GM12878 (cell line): Measurements from ENCODE around the gene COG2. TPM values are rescaled to one million over a fixed set of nuclear protein-coding genes. Genes with fewer than 3 reads are reported as not detected.

Experiments used
- ATAC-seq: fragments of 200-7000 bp; cut with Tn5 transposase; 3 replicates; pipeline ENCODE4 v1.9.1; 2020; ENCODE audit warnings: mild to moderate bottlenecking, moderate library complexity
- BruUV-seq: library from RNA; stranded (reverse); fragments of 400-500 nt; replicated peaks from 2 replicates; lab custom pipeline; 2021; lab: Mats Ljungman, UMichigan
- CTCF ChIA-PET: fragments of 300-600 bp; sonication (Branson Sonifier 250); formaldehyde crosslinking; extraction: SDS; loops from one replicate; lab custom pipeline; 2021; ENCODE audit warnings: inconsistent platforms; lab: Yijun Ruan, JAX
- POLR2A ChIA-PET: fragments of 350-600 bp; formaldehyde crosslinking; extraction: SDS; loops from one replicate; lab custom pipeline; 2021; ENCODE audit warnings: inconsistent platforms; lab: Charles Lee
- RAD21 ChIA-PET: fragments of 300-600 bp; sonication (Branson Sonifier 250); formaldehyde crosslinking; loops from one replicate; lab custom pipeline; 2023; ENCODE audit warnings: antibody characterized with exemption; ENCODE audit not compliant: unreplicated experiment; lab: Charles Lee
- SMC1A ChIA-PET: fragments of 300-600 bp; sonication (Branson Sonifier 250); formaldehyde crosslinking; loops from one replicate; lab custom pipeline; 2023; ENCODE audit not compliant: unreplicated experiment, uncharacterized antibody; lab: Charles Lee
- DNase-seq: peaks from one replicate; pipeline ENCODE4 v3.0.0-alpha.2; 2011; ENCODE audit warnings: low read depth, low spot score
- FAIRE-seq: peaks from 3 replicates; lab custom pipeline; 2011; peaks lifted over from hg19 to GRCh38; lab: Jason Lieb, UNC
- H2AFZ ChIP-seq: 2 replicates; pipeline ENCODE4 v1.6.0; 2011; ENCODE audit warnings: low read depth, low read length, control low read depth; ENCODE audit not compliant: control insufficient read depth
- H3K27ac ChIP-seq: 2 replicates; pipeline ENCODE4 v1.5.1; 2011; ENCODE audit warnings: control low read depth; ENCODE audit not compliant: control insufficient read depth, insufficient read depth
- H3K27me3 ChIP-seq, 2 experiments: replicated peaks in 1 of 2; 2 replicates each; pipeline versions ENCODE4 v1.6.0 to v1.6.1; 2011; ENCODE audit warnings: low read length in 1 of 2; ENCODE audit not compliant: control insufficient read depth in 2 of 2, insufficient read depth in 2 of 2
- H3K36me3 ChIP-seq, 2 experiments: 2 replicates each; pipeline ENCODE4 v1.5.1; 2011; ENCODE audit warnings: low read length in 1 of 2; ENCODE audit not compliant: control insufficient read depth in 2 of 2, insufficient read depth in 2 of 2
- H3K4me1 ChIP-seq: 2 replicates; pipeline ENCODE4 v1.6.1; 2011; ENCODE audit warnings: mild to moderate bottlenecking, low read length, moderate library complexity, mixed read lengths; ENCODE audit not compliant: control insufficient read depth, insufficient read depth
- H3K4me2 ChIP-seq: 2 replicates; pipeline ENCODE4 v1.6.0; 2011; ENCODE audit warnings: control low read depth; ENCODE audit not compliant: control insufficient read depth, insufficient read depth
- H3K4me3 ChIP-seq: fragments of 200-600 bp; sonication (generic); 2 replicates; pipeline ENCODE4 v1.5.1; 2016
- H3K79me2 ChIP-seq: 2 replicates; pipeline ENCODE4 v1.6.0; 2011; ENCODE audit warnings: low read length; ENCODE audit not compliant: control insufficient read depth, insufficient read depth
- H3K9ac ChIP-seq: 2 replicates; pipeline ENCODE4 v1.8.0; 2011; ENCODE audit warnings: low read length, control low read depth, mixed read lengths; ENCODE audit not compliant: control insufficient read depth, insufficient read depth
- H3K9me3 ChIP-seq: replicated peaks from 3 replicates; pipeline ENCODE4 v1.5.1; 2011; ENCODE audit warnings: mild to moderate bottlenecking, low read length; ENCODE audit not compliant: control insufficient read depth, insufficient read depth
- H4K20me1 ChIP-seq: 2 replicates; pipeline ENCODE4 v1.6.0; 2011; ENCODE audit not compliant: control insufficient read depth, insufficient read depth
- ASH2L ChIP-seq: fragments of 300-600, 200-600 bp; sonication (generic); IDR thresholded peaks from 2 replicates; pipeline ENCODE4 v1.6.1; 2017; ENCODE audit warnings: low read depth, mild to moderate bottlenecking, borderline replicate concordance
- CBFB ChIP-seq: IDR thresholded peaks from 2 replicates; pipeline ENCODE4 v1.6.1; 2016; ENCODE audit warnings: antibody characterized with exemption, low read depth
- CHD4 ChIP-seq: fragments of 200-600 bp; sonication (generic); IDR thresholded peaks from 2 replicates; pipeline ENCODE4 v1.6.1; 2016; ENCODE audit warnings: mild to moderate bottlenecking
- CREM ChIP-seq: IDR thresholded peaks from 2 replicates; pipeline ENCODE4 v1.6.1; 2014; ENCODE audit warnings: antibody characterized with exemption, low read depth
- EGR1 ChIP-seq, 2 experiments: IDR thresholded peaks; 1 replicate in 1 of 2; 2 replicates in 1 of 2; pipeline ENCODE4 v1.6.1; 2011 to 2012; ENCODE audit warnings: low read depth in 2 of 2, low read length in 2 of 2, borderline replicate concordance in 1 of 2, mild to moderate bottlenecking in 1 of 2, moderate library complexity in 1 of 2
- GATAD2B ChIP-seq: fragments of 450-650 bp; conservative IDR thresholded peaks from 2 replicates; pipeline ENCODE4 v1.6.1; 2017; ENCODE audit warnings: low read depth, mild to moderate bottlenecking, moderate library complexity
- HCFC1 ChIP-seq: fragments of 150-350 bp; IDR thresholded peaks from 2 replicates; pipeline ENCODE4 v1.6.1; 2014; ENCODE audit warnings: low read length
- HDAC6 ChIP-seq: fragments of 200-600 bp; sonication (generic); IDR thresholded peaks from one replicate; pipeline ENCODE4 v1.8.0; 2017; ENCODE audit warnings: antibody characterized with exemption; ENCODE audit not compliant: unreplicated experiment
- HSF1 ChIP-seq: fragments of 150-350 bp; IDR thresholded peaks from 2 replicates; pipeline ENCODE4 v1.6.1; 2014; ENCODE audit warnings: mild to moderate bottlenecking, low read depth, low read length
- PAX5 ChIP-seq: IDR thresholded peaks from 2 replicates; pipeline ENCODE4 v1.6.1; 2011; ENCODE audit warnings: low read depth, low read length, borderline replicate concordance
- PML ChIP-seq: IDR thresholded peaks from 2 replicates; pipeline ENCODE4 v1.6.1; 2012; ENCODE audit warnings: low read length, inconsistent platforms
- RAD21 ChIP-seq: IDR thresholded peaks from 2 replicates; pipeline ENCODE4 v1.6.1; 2011; ENCODE audit warnings: mild to moderate bottlenecking, low read depth, low read length, moderate library complexity; ENCODE audit not compliant: insufficient read depth
- REST ChIP-seq: IDR thresholded peaks from 2 replicates; pipeline ENCODE4 v1.6.1; 2012; ENCODE audit warnings: mild to moderate bottlenecking, low read depth, low read length
- SPI1 ChIP-seq: IDR thresholded peaks from 2 replicates; pipeline ENCODE4 v1.6.1; 2011; ENCODE audit warnings: low read depth, mild to moderate bottlenecking, low read length, moderate library complexity, borderline replicate concordance; ENCODE audit not compliant: insufficient read depth
- WGBS: methylation state at CpG from one replicate; pipeline ENCODE4 v1.1.6; 2016; ENCODE audit warnings: low lambda C conversion rate; ENCODE audit not compliant: insufficient replicate concordance, insufficient coverage; ENCODE audit errors: missing lambda C conversion rate; 5-methylcytosine and 5-hydroxymethylcytosine counted together
- in situ Hi-C: fragments of 300-500 bp; cut with MboI; formaldehyde crosslinking; loops from 9 replicates; pipeline ENCODE4 v1.14.3; 2018; ENCODE audit warnings: mixed read lengths
- intact Hi-C: fragments of 100-400 bp; cut with micrococcal nuclease; formaldehyde crosslinking; loops from one replicate; pipeline ENCODE4 v1.14.2; 2022; ENCODE audit not compliant: unreplicated experiment
- polyA plus RNA-seq, 11 experiments: library from polyadenylated mRNA; depleted of rRNA in 4 of 11; unstranded in 6 of 11; stranded (reverse) in 5 of 11; fragments of >200 nt; fragmentation: Nextera tagmentation in 4 of 11; fragmentation: Illumina TruSeq in 1 of 11; extraction: Ambion mirVana in 4 of 11; extraction: Trizol in 1 of 11; gene quantifications; 1 replicate in 1 of 11; 2 replicates in 10 of 11; pipeline versions ENCODE4 v1.2.1 to v1.2.3, GENCODE V29; 2011 to 2016; ENCODE audit warnings: inconsistent platforms in 2 of 11, missing spikeins in 2 of 11, low read depth in 1 of 11
- total RNA-seq, 4 experiments: library from RNA; depleted of rRNA in 3 of 4; stranded (reverse); fragments of >200 nt in 3 of 4; fragmentation: Illumina TruSeq in 1 of 4; extraction: Trizol in 1 of 4; gene quantifications; 2 replicates each; pipeline versions ENCODE4 v1.2.1 to v1.2.3, GENCODE V29; 2013 to 2021

Gene COG2
- total and polyA plus RNA-seq, 10 of the 15 experiments (the other 5 are each of a cell fraction or from before 2014, with no cell fraction given): 15.0 to 31.5 (median 28.3) TPM

- TF ChIP-seq REST (no peak), PAX5 (no peak)
These were observed 66.6 kb downstream of the COG2 start (continued) for GRCh38 chr1:230708631-230709580.

GRCh38 chr1:230709619-230710542, 67.6 kb downstream of the COG2 start:
- DNase-seq (no peak), FAIRE-seq (no peak), ATAC-seq (no peak)
- intact Hi-C loops (no loop called here), in situ Hi-C loops (no loop called here)
- Histone ChIP-seq H3K27me3 (peaks cover 0 to 3% of the 10 kb centered on the region in 2 experiments; a peak in 2 of 4 replicates), H3K4me2 (no peak overlapping the region), H3K27ac (no peak overlapping the region), H3K4me3 (no peak overlapping the region), H3K36me3 (no peaks in the 10 kb centered on the region), H2AFZ (no peak overlapping the region), H4K20me1 (no peaks in the 10 kb centered on the region), H3K79me2 (no peaks in the 10 kb centered on the region), H3K4me1 (no peaks in the 10 kb centered on the region), H3K9me3 (no peaks in the 10 kb centered on the region), H3K9ac (no peak overlapping the region)
- no TSS peak for BruUV-seq
- 31% methylated on average over 18 of the region's 18 CpGs for WGBS
- ChIA-PET SMC1A (no interaction called here), RAD21 (no interaction called here), POLR2A (no interaction called here), CTCF (no interaction called here)
- TF ChIP-seq HSF1 (no peak), CHD4 (no peak), CREM (no peak), RAD21 (no peak), PML (no peak), HDAC6 (no peak), EGR1 (IDR thresholded peaks at IDR 0.05; ENCODE audit: borderline replicate concordance in 1 of 2, low read depth in 2 of 2, low read length in 2 of 2) (no peak), HCFC1 (no peak), GATAD2B (no peak), SPI1 (no peak), ASH2L (no peak), CBFB (no peak)
